NT2/D1 (cell line): Measurements from ENCODE around the gene SQSTM1.
"Not testable (repeated sequence)": the region's sequence is repeated elsewhere in the genome, so short reads cannot be mapped to it uniquely, and the experiment has no call there.

Source experiments
- DNase-seq: peaks from one replicate; pipeline ENCODE4 v3.0.0-alpha.2; 2011; ENCODE audit warnings: low read depth, low spot score
- H3K27me3 ChIP-seq: 2 replicates; pipeline ENCODE4 v1.6.0; 2011; ENCODE audit warnings: mild to moderate bottlenecking; ENCODE audit not compliant: insufficient read length, insufficient read depth
- H3K36me3 ChIP-seq: 2 replicates; pipeline ENCODE4 v1.6.1; 2011; ENCODE audit warnings: mild to moderate bottlenecking, low read length, mixed read lengths; ENCODE audit not compliant: insufficient read depth, insufficient read length
- H3K4me1 ChIP-seq: 2 replicates; pipeline ENCODE4 v1.5.1; 2011; ENCODE audit not compliant: insufficient read depth, insufficient read length
- H3K4me3 ChIP-seq: 2 replicates; pipeline ENCODE4 v1.5.1; 2011; ENCODE audit warnings: low read depth; ENCODE audit not compliant: insufficient read length
- H3K9ac ChIP-seq: 2 replicates; pipeline ENCODE4 v1.6.0; 2011; ENCODE audit warnings: low read depth; ENCODE audit not compliant: insufficient read length
- H3K9me3 ChIP-seq: 2 replicates; pipeline ENCODE4 v1.5.1; 2011; ENCODE audit warnings: mild to moderate bottlenecking, low read length; ENCODE audit not compliant: insufficient read depth
- SUZ12 ChIP-seq: IDR thresholded peaks from 2 replicates; pipeline ENCODE4 v1.6.1; 2011; ENCODE audit not compliant: insufficient read length, insufficient read depth; ENCODE audit errors: extremely low read depth
- YY1 ChIP-seq: IDR thresholded peaks from 2 replicates; pipeline ENCODE4 v1.6.1; 2011; ENCODE audit not compliant: insufficient read length, insufficient read depth
- ZNF274 ChIP-seq: IDR thresholded peaks from 2 replicates; pipeline ENCODE4 v1.6.1; 2011; ENCODE audit warnings: mild to moderate bottlenecking, low read depth, low read length

SQSTM1 gene

DNA sequence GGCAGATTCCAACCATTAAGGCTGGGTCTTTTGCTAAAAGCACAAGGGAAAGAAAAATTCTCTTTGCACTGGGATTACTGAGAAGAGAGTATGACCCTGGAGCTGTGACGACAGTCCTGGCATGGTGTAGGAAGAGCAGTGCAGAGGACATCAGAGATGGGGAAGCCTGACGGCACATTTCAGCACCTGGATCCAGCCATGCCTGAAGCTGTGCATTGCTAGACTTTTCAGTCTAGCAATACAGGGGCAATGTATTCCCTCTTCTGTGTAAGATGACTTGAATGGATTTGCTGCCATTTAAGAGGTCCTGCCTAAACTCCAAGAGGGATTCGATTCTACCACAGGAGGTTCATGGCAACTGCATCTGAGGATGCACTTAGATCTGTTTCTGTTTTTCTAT lies 50.2 kb downstream of the SQSTM1 start:
- no peak for TF ChIP-seq SUZ12
- TF ChIP-seq YY1, result no peak
- TF ChIP-seq ZNF274, result no peak
- no peak overlapping the region for H3K9ac ChIP-seq
- H3K4me3 ChIP-seq, result no peak overlapping the region
- no peaks in the 10 kb centered on the region for H3K27me3 ChIP-seq
- peaks cover 7% of the 10 kb centered on the region for H3K4me1 ChIP-seq
- H3K36me3 ChIP-seq, result peaks cover 90% of the 10 kb centered on the region
- DNase-seq, result no peak
- H3K9me3 ChIP-seq, result no peaks in the 10 kb centered on the region

DNA sequence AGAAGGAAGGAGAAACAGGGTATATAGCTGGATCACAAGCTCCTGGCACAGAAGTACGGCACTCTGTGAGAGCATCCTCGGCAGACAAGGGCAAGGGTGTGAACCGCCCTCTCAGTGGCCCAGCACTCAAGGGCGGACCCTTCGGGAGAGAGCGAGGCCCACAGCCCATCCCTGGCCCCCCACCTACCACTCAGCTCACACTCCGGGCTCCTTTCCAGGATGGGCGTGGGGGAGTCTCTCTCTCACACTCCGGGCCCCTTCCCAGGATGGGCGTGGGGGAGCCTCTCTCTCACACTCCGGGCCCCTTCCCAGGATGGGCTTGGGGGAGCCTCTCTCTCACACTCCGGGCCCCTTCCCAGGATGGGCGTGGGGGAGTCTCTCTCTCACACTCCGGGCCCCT lies 50.8 kb downstream of the SQSTM1 start:
- H3K4me1 ChIP-seq, H3K9ac ChIP-seq, DNase-seq, H3K9me3 ChIP-seq, H3K4me3 ChIP-seq, H3K27me3 ChIP-seq: not testable (repeated sequence)
- H3K36me3 ChIP-seq, result peaks cover 90% of the 10 kb centered on the region

DNA sequence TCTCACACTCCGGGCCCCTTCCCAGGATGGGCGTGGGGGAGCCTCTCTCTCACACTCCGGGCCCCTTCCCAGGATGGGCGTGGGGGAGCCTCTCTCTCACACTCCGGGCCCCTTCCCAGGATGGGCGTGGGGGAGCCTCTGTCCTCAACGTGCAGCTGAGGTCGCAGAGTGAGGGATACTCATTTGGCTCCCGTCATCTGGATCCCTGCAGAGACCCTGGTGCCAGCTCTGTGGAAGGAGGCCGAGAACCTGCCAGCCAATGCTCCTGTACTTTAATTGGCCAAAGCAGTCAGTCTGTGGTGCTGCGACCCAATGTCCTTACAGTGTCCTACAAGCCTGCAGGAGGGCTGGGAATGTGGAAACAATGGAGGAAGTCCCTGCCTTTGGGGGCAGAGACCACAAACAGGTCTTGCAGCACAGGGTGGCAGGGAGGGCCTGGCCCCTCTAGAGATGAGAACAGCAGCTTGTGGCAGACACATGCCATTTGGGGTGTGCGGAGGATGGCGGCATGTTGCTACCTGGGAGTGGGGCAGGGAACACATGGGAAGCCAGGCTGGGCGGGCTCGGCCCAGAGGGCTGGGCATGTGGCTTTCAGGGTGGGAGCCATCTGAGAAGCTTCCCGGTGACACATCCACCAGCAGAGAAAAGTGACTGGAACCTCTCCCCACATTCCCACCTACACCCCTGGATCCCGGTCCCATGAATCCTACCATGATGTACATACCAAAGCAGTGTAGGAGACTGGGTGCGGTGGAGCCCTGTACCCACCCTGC lies 51.5 kb downstream of the SQSTM1 start:
- Histone ChIP-seq H3K9me3 (no peaks in the 10 kb centered on the region), H3K27me3 (no peaks in the 10 kb centered on the region), H3K9ac (no peak overlapping the region), H3K4me1 (peaks cover 7% of the 10 kb centered on the region), H3K36me3 (peaks cover 89% of the 10 kb centered on the region), H3K4me3 (no peak overlapping the region)
- no peak for DNase-seq
- no peak for TF ChIP-seq YY1

DNA sequence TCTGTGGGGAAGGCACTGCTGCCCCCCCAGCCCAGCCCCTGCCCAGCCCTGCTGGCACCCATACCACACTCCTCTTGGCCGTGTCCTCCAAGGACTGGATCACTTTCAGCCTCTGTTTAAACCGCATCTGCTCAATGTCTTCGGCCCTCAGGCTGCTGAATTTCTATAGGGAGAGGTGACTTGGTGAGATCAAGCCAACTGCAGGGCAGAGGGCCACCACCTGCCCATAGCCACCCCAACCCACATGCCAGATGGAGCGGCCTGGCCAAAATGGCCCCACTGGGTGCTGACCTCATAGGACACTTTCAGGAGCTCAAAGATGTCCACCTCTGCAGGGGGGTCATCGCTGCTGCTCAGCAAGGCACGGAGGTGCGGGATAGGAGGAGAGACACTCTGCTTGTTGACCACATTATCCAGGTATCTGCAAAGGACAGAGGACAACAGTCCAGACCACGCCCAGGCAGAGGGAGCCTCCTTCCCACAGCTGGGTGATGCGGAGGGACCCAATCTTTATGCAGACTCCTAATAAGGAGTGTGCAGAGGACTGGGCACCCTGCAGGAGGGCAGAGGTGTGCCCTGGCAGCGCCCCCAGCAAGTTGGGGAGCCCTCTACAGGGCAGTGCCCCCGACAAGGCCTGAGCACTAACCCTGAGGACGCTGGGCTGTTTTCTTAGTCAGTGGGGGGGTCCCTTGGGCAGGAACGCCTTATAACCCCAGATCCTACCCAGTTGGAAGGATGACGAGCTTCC lies 52.3 kb downstream of the SQSTM1 start:
- no peak for DNase-seq
- peaks cover 89% of the 10 kb centered on the region for H3K36me3 ChIP-seq
- no peak for TF ChIP-seq ZNF274
- TF ChIP-seq YY1, result no peak
- TF ChIP-seq SUZ12, result no peak

DNA sequence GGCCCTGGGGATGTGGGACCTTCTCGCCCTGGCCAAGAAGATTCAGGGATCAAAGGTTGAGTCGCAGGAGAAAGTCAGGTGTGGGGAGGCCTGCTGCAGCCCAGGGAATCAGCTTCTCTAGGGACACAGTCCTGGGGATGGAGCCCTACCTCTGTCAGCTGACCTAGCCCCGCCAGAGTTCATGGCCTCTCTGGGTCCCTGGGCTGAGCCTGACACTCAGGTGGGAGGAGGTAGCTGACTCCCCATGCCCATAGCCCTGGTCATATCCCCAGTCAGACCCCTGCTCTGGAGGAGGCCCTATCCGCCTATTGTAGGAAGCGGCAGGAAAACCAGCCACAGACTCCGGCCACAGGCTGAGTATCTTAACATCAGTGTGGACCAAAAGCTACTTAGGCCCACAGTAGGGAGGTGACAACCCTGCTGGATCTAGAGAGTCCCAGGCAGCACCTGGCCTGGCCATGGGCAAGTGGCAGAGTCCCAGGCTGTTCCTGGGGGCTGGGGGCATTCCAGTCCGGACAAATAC lies 52.9 kb downstream of the SQSTM1 start:
- TF ChIP-seq ZNF274 (no peak), YY1 (no peak), SUZ12 (no peak)
- H3K4me3 ChIP-seq, result no peak overlapping the region
- H3K9me3 ChIP-seq, result no peaks in the 10 kb centered on the region
- H3K4me1 ChIP-seq, result peaks cover 6% of the 10 kb centered on the region
- peaks cover 91% of the 10 kb centered on the region for H3K36me3 ChIP-seq
- no peak overlapping the region for H3K9ac ChIP-seq
- no peak for DNase-seq
- H3K27me3 ChIP-seq, result no peaks in the 10 kb centered on the region

More for the DNA sequence above, 52.3 kb downstream of the SQSTM1 start:
- no peak overlapping the region for H3K9ac ChIP-seq
- H3K9me3 ChIP-seq, result no peaks in the 10 kb centered on the region
- peaks cover 6% of the 10 kb centered on the region for H3K4me1 ChIP-seq
- H3K27me3 ChIP-seq, result no peaks in the 10 kb centered on the region
- H3K4me3 ChIP-seq, result no peak overlapping the region

DNA sequence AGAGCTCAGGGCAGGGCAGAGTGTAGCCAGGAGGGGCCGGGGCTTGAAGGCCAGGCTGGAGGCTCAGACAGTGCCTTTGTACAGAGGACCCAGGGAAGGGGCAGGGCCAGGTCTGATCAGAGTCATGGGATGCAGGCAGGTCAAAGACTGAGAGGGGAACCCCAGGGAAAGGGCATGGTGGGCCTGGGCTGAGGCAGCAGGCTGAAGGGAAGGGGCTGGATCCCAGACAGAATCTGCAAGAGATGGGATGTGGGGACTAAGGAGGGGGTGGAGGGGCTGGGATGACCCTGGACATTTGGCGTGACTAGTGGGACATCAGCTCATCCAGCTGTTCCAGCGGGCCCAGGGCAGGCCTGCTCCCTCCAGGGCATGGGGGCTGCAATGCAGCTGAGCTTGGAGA lies 53.4 kb downstream of the SQSTM1 start:
- Histone ChIP-seq H3K9me3 (no peaks in the 10 kb centered on the region), H3K9ac (no peak overlapping the region), H3K4me1 (peaks cover 6% of the 10 kb centered on the region), H3K4me3 (no peak overlapping the region), H3K27me3 (no peaks in the 10 kb centered on the region), H3K36me3 (peaks cover 91% of the 10 kb centered on the region)
- TF ChIP-seq YY1, result no peak
- no peak for TF ChIP-seq ZNF274
- no peak for TF ChIP-seq SUZ12
- DNase-seq, result no peak

DNA sequence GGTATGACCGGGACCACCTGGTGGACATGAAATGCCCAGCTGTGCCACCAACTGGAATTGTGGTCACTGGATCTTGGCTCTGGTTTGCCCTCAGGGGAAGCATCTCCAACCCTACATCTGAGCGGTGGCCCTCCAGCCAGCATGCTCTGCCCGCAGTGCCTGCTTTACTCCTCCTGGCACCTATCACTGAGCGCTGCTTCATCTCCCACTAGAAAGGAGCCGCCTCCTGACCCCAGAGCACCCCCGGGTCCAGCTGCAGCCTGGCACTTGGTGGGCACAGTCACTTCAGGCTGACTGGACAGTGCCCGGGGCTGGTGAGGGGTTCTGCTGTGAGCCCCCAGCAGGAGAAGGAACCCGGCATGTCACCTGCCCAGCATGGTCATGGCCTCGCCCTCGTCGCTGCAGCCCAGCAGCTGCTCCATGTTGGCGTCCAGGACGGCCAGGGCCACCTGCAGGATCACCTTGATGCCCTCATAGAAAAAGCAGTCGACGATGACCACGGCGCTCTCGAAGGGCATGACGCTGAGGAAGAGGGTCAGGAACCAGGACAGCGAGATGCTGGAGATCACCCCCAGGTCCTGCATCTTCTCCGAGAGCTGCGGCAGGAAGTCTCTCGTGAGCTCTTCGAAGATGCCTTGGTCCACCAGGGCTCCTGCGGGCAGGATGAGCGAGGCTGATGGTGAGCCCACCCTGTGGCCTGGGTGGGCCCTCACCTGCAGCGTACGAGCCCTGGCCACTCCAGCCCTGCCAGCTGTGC lies 54.0 kb downstream of the SQSTM1 start:
- Histone ChIP-seq H3K9me3 (no peaks in the 10 kb centered on the region), H3K36me3 (peaks cover 91% of the 10 kb centered on the region), H3K4me1 (peaks cover 4% of the 10 kb centered on the region), H3K9ac (no peak overlapping the region), H3K27me3 (no peaks in the 10 kb centered on the region), H3K4me3 (no peak overlapping the region)
- TF ChIP-seq SUZ12 (no peak), YY1 (no peak), ZNF274 (no peak)
- DNase-seq, result no peak
